Heart left ventricle (tissue), 16 donors: ENCODE measurements around the gene HPN. TPM values are rescaled to one million over a fixed set of nuclear protein-coding genes. Genes with fewer than 3 reads are reported as not detected.

Source experiments
- ATAC-seq, 4 donors: fragments of 200-7000 bp; cut with Tn5 transposase; one replicate each; pipeline ENCODE4 v1.9.1; 2020 to 2022; ENCODE audit warnings: moderate library complexity in 4 of 4, mild to moderate bottlenecking in 3 of 4, moderate number of reproducible peaks in 1 of 4
- DNase-seq, 5 donors: peaks; one replicate each; pipeline ENCODE4 v3.0.0-alpha.2; 2020
- H3K27ac ChIP-seq, 12 donors: fragments of 200-600 bp; sonication (generic) in 4 of 12; one replicate each; pipeline versions ENCODE4 v1.5.0 to v1.8.0; 2016 to 2022; ENCODE audit warnings: mild to moderate bottlenecking in 2 of 12
- H3K27me3 ChIP-seq, 9 donors: fragments of 200-600 bp; sonication (generic) in 2 of 9; one replicate each; pipeline versions ENCODE4 v1.5.1 to v1.8.0; 2016 to 2022; ENCODE audit warnings: mild to moderate bottlenecking in 3 of 9
- H3K36me3 ChIP-seq, 9 donors: fragments of 200-600 bp; sonication (generic) in 2 of 9; one replicate each; pipeline versions ENCODE4 v1.5.0 to v1.8.0; 2018 to 2022; ENCODE audit warnings: mild to moderate bottlenecking in 2 of 9
- H3K4me1 ChIP-seq, 12 donors: fragments of 200-600 bp; sonication (generic) in 4 of 12; one replicate each; pipeline versions ENCODE4 v1.5.0 to v1.8.0; 2016 to 2022; ENCODE audit warnings: mild to moderate bottlenecking in 3 of 12
- H3K4me3 ChIP-seq, 12 donors: fragments of 200-600 bp; sonication (generic) in 4 of 12; one replicate each; pipeline versions ENCODE4 v1.5.0 to v1.8.0; 2017 to 2022; ENCODE audit warnings: mild to moderate bottlenecking in 9 of 12, moderate library complexity in 4 of 12
- H3K9me3 ChIP-seq, 12 donors: fragments of 200-600 bp; sonication (generic) in 4 of 12; one replicate each; pipeline versions ENCODE4 v1.5.0 to v1.8.0; 2016 to 2022; ENCODE audit warnings: mild to moderate bottlenecking in 1 of 12
- CTCF ChIP-seq, 12 donors: fragments of 200-600 bp; sonication (generic) in 4 of 12; IDR thresholded peaks; one replicate each; pipeline versions ENCODE4 v1.5.0 to v1.8.0; 2018 to 2022; ENCODE audit warnings: antibody characterized with exemption in 12 of 12, mild to moderate bottlenecking in 5 of 12
- POLR2A ChIP-seq, 2 donors: fragments of 450-650 bp; IDR thresholded peaks; one replicate each; pipeline ENCODE4 v1.6.1; 2017; ENCODE audit warnings: antibody characterized with exemption in 2 of 2, mild to moderate bottlenecking in 2 of 2, moderate library complexity in 2 of 2
- WGBS, 4 donors: extraction: QIAGEN DNeasy Blood & Tissue Kit in 2 of 4; methylation state at CpG; one replicate each; pipeline versions ENCODE4 v1.1.5 to v1.1.7; 2013 to 2018; 5-methylcytosine and 5-hydroxymethylcytosine counted together
- intact Hi-C, 10 donors: fragments of 100-400 bp; cut with DNase I; formaldehyde crosslinking; loops; one replicate each; pipeline versions ENCODE4 v1.11.1 to v1.14.2; 2022
- polyA plus RNA-seq, 2 donors: library from polyadenylated mRNA; stranded (reverse); fragments of 200-250 nt; gene quantifications; one replicate each; pipeline ENCODE4 v1.2.3, GENCODE V29; 2013
- total RNA-seq, 9 donors: library from RNA; depleted of rRNA in 2 of 9; stranded (reverse); fragments of >200 nt in 2 of 9; fragmentation: NEBNext Ultra II Directional in 3 of 9; extraction: Animal tissue kit (Norgen Biotek cat#: 25700) in 3 of 9; gene quantifications; one replicate each; pipeline versions ENCODE4 v1.1.0 to v1.2.4, GENCODE V29; 2016 to 2023
- donor health status: ischemic (EF 13 %, LVEDD 7.1; RV severe dilation, severe dysfunction).
- donor health status: healthy with polysubstance abuse.
- donor health status: DM: no; HTN: yes; CAD: no.
- donor health status: DM: no; HTN: no; CAD: no.
- donor health status: ischemic (EF 25% LVEDD 6.9; RV normal size, moderate dysfunction).
- donor health status: ischemic (EF 25% LVEDD 5.7; RV mildly dilated, moderate dysfunction).
- donor health status: healthy.
- donor health status: DM: yes; HTN: yes; CAD: no.
- donor health status: ischemic (EF 35%, LVEDD 5.7; RV mildly dilated, moderate dysfunction).
- donor health status: nonischemic (EF 11% LVEDD 7.7; RV severe dilation, severe dysfunction).
- donor health status: DM: yes; HTN: yes; CAD: no.
- donor health status: PGD.
- donor health status: ischemic (EF 29% LVEDD 5.4; RV normal size, mild dysfunction).
- donor health status: nonischemic (EF 23%, LVEDD 6.1; RV moderate dilation, normal function).

HPN gene
- total and polyA plus RNA-seq, 11 donors = 0.80 to 13.4 (median 3.2) TPM

DNA sequence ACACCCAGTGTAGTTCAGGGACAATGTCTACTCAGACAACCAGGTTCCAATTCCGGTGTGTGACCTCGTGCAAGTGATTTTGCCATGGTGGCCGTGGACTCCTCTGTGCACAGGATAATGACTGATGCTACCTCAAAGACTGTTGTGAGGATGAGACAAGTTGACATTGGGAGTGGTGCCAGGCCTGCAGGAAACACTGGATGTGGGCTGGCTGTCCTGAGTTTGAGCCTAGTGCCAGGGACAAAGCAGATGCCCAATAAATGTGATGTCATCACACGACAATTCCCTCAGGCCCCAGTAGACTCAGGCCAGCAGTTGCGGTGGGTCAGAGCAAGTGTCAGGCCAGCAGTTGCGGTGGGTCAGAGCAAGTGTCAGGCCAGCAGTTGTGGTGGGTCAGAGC, 17.4 kb upstream of the HPN start:
- Histone ChIP-seq H3K9me3 (no peaks in the 10 kb centered on the region), H3K4me1 (peaks cover 0 to 5% (median 0%) of the 10 kb centered on the region in 12 donors), H3K4me3 (no peak overlapping the region), H3K27me3 (no peaks in the 10 kb centered on the region), H3K36me3 (peaks cover 2 to 91% (median 77%) of the 10 kb centered on the region in 9 donors), H3K27ac (no peak overlapping the region)
- 73 to 88% (median 84%) methylated on average over 6 of the region's 6 CpGs for WGBS, 4 donors
- intact Hi-C loops = no loop called here
- DNase-seq (no peak), ATAC-seq (no peak)
- TF ChIP-seq POLR2A (IDR thresholded peaks at IDR 0.05) (no peak), CTCF (IDR thresholded peaks at IDR 0.05) (no peak)

- no peak for DNase-seq
- WGBS, 4 donors = 91 to 92% (median 92%) methylated on average over 15 to 21 of the region's 21 CpGs
- TF ChIP-seq POLR2A (IDR thresholded peaks at IDR 0.05) (no peak), CTCF (IDR thresholded peaks at IDR 0.05) (no peak)
- Histone ChIP-seq H3K36me3 (peaks cover 0 to 73% (median 59%) of the 10 kb centered on the region in 9 donors), H3K4me1 (peaks cover 0 to 13% (median 6%) of the 10 kb centered on the region in 12 donors), H3K9me3 (no peaks in the 10 kb centered on the region), H3K27me3 (no peaks in the 10 kb centered on the region), H3K4me3 (no peak overlapping the region), H3K27ac (no peak overlapping the region)
- ATAC-seq = no peak
- intact Hi-C loops = no loop called here
Measured at GRCh38 chr19:35025969-35026368, 15.6 kb upstream of the HPN start.

DNA sequence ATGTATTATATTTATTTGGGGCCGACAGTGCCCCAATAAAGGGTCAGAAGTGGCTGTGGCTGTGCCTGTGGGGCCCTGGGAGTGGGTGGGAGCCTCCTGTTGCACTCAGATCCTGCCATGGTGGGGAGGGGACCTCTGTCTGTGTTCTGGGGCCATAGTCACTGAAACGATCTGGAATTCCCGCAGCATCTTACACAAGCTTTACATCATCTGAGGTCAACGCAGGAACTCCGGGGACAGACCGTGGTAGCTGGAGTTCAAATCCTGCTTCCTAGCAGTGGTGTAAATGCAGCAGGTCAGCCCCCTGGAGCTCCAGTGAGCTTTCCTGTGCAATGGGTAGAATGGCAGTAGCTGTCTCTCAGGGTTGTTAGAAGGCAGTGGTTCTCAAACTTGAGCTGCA, 15.1 kb upstream of the HPN start:
- intact Hi-C loops = no loop called here
- H3K4me3 ChIP-seq = no peak overlapping the region
- H3K27ac ChIP-seq = no peak overlapping the region
- WGBS, 4 donors = 79 to 83% (median 83%) methylated on average over 6 of the region's 6 CpGs
- H3K4me1 ChIP-seq = peaks cover 0 to 17% (median 8%) of the 10 kb centered on the region in 12 donors
- ATAC-seq (no peak), DNase-seq (no peak)
- peaks cover 0 to 68% (median 54%) of the 10 kb centered on the region in 9 donors for H3K36me3 ChIP-seq
- TF ChIP-seq POLR2A (IDR thresholded peaks at IDR 0.05) = no peak
- TF ChIP-seq CTCF (IDR thresholded peaks at IDR 0.05) = no peak
- peaks cover 0 to 2% (median 0%) of the 10 kb centered on the region in 9 donors for H3K27me3 ChIP-seq
- H3K9me3 ChIP-seq = no peaks in the 10 kb centered on the region

GRCh38 chr19:35027009-35027408, 14.5 kb upstream of the HPN start:
- 90 to 93% (median 92%) methylated on average over 8 of the region's 8 CpGs for WGBS, 4 donors
- ATAC-seq (no peak), DNase-seq (no peak)
- intact Hi-C loops = no loop called here
- no peak overlapping the region for H3K27ac ChIP-seq
- no peak overlapping the region for H3K4me3 ChIP-seq
- peaks cover 0 to 62% (median 48%) of the 10 kb centered on the region in 9 donors for H3K36me3 ChIP-seq
- peaks cover 0 to 22% (median 10%) of the 10 kb centered on the region in 12 donors for H3K4me1 ChIP-seq
- TF ChIP-seq POLR2A (IDR thresholded peaks at IDR 0.05) = no peak
- TF ChIP-seq CTCF (IDR thresholded peaks at IDR 0.05) = no peak
- peaks cover 0 to 7% (median 0%) of the 10 kb centered on the region in 9 donors for H3K27me3 ChIP-seq
- no peaks in the 10 kb centered on the region for H3K9me3 ChIP-seq
